OCI-LY7 (cell line): ENCODE data around the gene GLYATL1B. TPM values are rescaled to one million over a fixed set of nuclear protein-coding genes. Genes with fewer than 3 reads are reported as not detected.
A peak's percentile ranks its signal among the peaks of the same experiment; 100 is the strongest.

ENCODE experiments used
- BruUV-seq: library from RNA; stranded (reverse); fragments of 400-500 nt; replicated peaks from 2 replicates; lab custom pipeline; 2021; lab: Mats Ljungman, UMichigan
- CTCF ChIA-PET: fragments of 300-600 bp; sonication (Branson Sonifier 250); formaldehyde crosslinking; loops from one replicate; lab custom pipeline; 2022; ENCODE audit warnings: antibody characterized with exemption; ENCODE audit not compliant: unreplicated experiment; lab: Charles Lee
- POLR2A ChIA-PET: fragments of 300-600 bp; sonication (Branson Sonifier 250); formaldehyde crosslinking; loops from one replicate; lab custom pipeline; 2022; ENCODE audit warnings: antibody characterized with exemption; lab: Charles Lee
- DNase-seq: peaks from one replicate; pipeline ENCODE4 v3.0.0-alpha.2; 2015; ENCODE audit warnings: low spot score
- H2AFZ ChIP-seq: fragments of 200-600 bp; sonication (generic), shearing (Covaris generic); 2 replicates; pipeline ENCODE4 v1.6.1; 2014; ENCODE audit warnings: mild to moderate bottlenecking, antibody characterized with exemption, low read length, moderate library complexity
- H3K27ac ChIP-seq: fragments of 200-600 bp; sonication (generic); 2 replicates; pipeline ENCODE4 v1.5.1; 2014; ENCODE audit warnings: mixed run types, low read depth, mild to moderate bottlenecking, moderate library complexity, low read length, inconsistent platforms; ENCODE audit not compliant: poor library complexity, severe bottlenecking
- H3K36me3 ChIP-seq: fragments of 200-600 bp; sonication (generic); 2 replicates; pipeline ENCODE4 v1.6.1; 2014; ENCODE audit warnings: mild to moderate bottlenecking, antibody characterized with exemption, low read length, moderate library complexity, mixed read lengths; ENCODE audit not compliant: insufficient read depth
- H3K4me1 ChIP-seq: fragments of 200-600 bp; sonication (generic); 2 replicates; pipeline ENCODE4 v1.5.1; 2014; ENCODE audit warnings: mild to moderate bottlenecking, low read length; ENCODE audit not compliant: insufficient read depth, poor library complexity, severe bottlenecking
- H3K4me2 ChIP-seq: fragments of 200-600 bp; sonication (generic); 2 replicates; pipeline ENCODE4 v1.6.1; 2014; ENCODE audit warnings: mild to moderate bottlenecking, low read length
- H3K4me3 ChIP-seq: fragments of 200-600 bp; sonication (generic); 2 replicates; pipeline ENCODE4 v1.5.1; 2014; ENCODE audit warnings: mild to moderate bottlenecking, low read depth, low read length; ENCODE audit not compliant: poor library complexity, severe bottlenecking
- H3K79me2 ChIP-seq: fragments of 200-600 bp; sonication (generic); 2 replicates; pipeline ENCODE4 v1.6.1; 2016; ENCODE audit warnings: low read depth, mild to moderate bottlenecking, low read length, moderate library complexity, mixed read lengths; ENCODE audit not compliant: insufficient read depth
- H3K9me2 ChIP-seq: fragments of 200-600 bp; sonication (generic); 2 replicates; pipeline ENCODE4 v1.6.1; 2016; ENCODE audit warnings: mild to moderate bottlenecking, low read length, mixed read lengths; ENCODE audit not compliant: insufficient read depth
- H3K9me3 ChIP-seq: fragments of 200-600 bp; sonication (generic); 2 replicates; pipeline ENCODE4 v1.6.1; 2014; ENCODE audit warnings: mild to moderate bottlenecking, mixed run types, low read length, mixed read lengths
- H4K20me1 ChIP-seq: fragments of 200-600 bp; sonication (generic); 2 replicates; pipeline ENCODE4 v1.6.1; 2014; ENCODE audit warnings: mild to moderate bottlenecking, antibody characterized with exemption, low read length, moderate library complexity, mixed read lengths; ENCODE audit not compliant: insufficient read depth
- CTCF ChIP-seq: fragments of 200-600 bp; sonication (generic); conservative IDR thresholded peaks from 2 replicates; pipeline ENCODE4 v1.5.1; 2014; ENCODE audit warnings: mild to moderate bottlenecking, antibody characterized with exemption, low read length, moderate library complexity, mixed read lengths
- EZH2phosphoT487 ChIP-seq: fragments of 200-600 bp; sonication (generic); IDR thresholded peaks from 2 replicates; pipeline ENCODE4 v1.6.1; 2018; ENCODE audit warnings: low read depth, borderline replicate concordance, mild to moderate bottlenecking, mixed run types, antibody characterized with exemption, low read length, moderate library complexity, mixed read lengths
- intact Hi-C: fragments of 100-400 bp; cut with micrococcal nuclease; formaldehyde crosslinking; loops from one replicate; pipeline ENCODE4 v1.10.0; 2022; ENCODE audit not compliant: unreplicated experiment
- total RNA-seq, 2 experiments: library from RNA; depleted of rRNA in 1 of 2; stranded (reverse); fragments of >200 nt in 1 of 2; shearing (Covaris generic) in 1 of 2; gene quantifications; 2 replicates each; pipeline ENCODE4 v1.2.3, GENCODE V29; 2014 to 2022

Gene GLYATL1B
- total RNA-seq, 2 experiments from 2014 or later: not detected

DNA sequence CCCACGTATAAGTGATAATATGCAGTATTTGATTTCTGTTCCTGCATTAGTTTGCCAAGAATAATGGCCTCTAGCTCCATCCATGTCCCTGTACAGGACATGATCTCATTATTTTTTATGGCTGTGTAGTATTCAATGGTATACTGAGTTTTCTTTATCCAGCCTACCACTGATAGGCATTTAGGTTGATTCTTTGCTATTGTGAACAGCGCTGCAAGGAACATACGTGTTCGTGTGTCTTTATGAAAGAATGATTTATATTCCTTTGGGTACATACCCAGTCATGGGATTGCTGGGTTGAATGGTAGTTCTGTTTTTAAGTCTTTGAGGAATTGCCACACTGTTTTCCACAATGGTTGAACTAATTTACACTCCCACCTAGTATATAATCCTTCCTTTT, 55.1 kb downstream of the GLYATL1B start:
- Histone ChIP-seq H3K36me3 (peaks cover 2% of the 10 kb centered on the region), H3K79me2 (peaks cover 19% of the 10 kb centered on the region), H3K27ac (no peak overlapping the region), H3K9me3 (no peaks in the 10 kb centered on the region), H3K4me3 (peak overlapping the region; percentile 90), H3K4me1 (peaks cover 24% of the 10 kb centered on the region), H3K4me2 (peak overlapping the region; percentile 95), H2AFZ (no peak overlapping the region), H3K9me2 (no peaks in the 10 kb centered on the region), H4K20me1 (no peaks in the 10 kb centered on the region)
- ChIA-PET CTCF (interaction anchor here (1.8 kb wide), 1 partner anchor 17 kb away, joined by 7 read pairs; no protein-coding TSS in a partner anchor), POLR2A (interaction anchor here (0.7 to 1.3 kb wide), 3 partner anchors 11 to 45 kb away, joined by 3 to 8 read pairs (median 4); no protein-coding TSS in a partner anchor)
- TF ChIP-seq EZH2phosphoT487 (no peak), CTCF (no peak)
- intact Hi-C loops: loop anchor here (10.0 kb wide), 1 partner anchor 674 kb away; the partner anchor contains the start of gene MRPL16
- DNase-seq: no peak
- BruUV-seq: no TSS peak

DNA sequence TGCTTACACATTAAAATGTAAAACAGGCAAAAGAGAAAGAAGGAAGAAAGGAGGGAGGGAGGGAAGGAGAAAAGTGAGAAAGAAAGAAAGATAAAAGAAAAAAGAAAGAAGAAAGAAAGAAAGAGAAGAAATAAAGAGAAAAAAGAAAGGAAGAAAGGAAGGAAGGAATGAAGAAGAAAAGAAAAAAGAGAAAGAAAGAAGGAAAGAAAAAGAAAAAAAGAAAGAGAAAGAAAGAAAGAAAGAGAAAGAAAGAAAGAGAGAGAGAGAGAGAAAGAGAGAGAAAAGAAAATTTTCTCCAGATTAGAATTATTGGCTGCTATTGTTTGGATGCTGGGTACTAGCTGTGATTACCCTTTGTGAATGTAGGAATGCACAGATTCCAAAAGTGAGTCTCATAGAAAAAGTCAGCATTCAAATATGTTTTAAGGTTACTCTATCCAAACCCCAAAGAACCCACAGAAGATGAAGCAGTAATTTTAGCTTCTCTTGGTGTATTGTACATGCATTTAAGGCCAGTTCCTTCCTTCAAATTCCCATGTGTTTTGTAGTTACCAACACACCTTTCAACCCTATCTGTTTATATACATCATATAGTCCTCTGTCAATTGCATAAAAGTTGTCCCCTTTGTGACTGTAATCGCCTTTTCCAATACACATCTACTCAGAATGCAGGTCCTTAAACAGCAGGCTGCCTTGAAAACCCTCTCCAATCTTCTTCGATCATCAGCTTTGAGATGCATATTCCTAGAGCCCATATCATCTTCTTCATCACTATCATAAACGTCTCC, 55.8 kb downstream of the GLYATL1B start:
- ChIA-PET POLR2A (interaction anchor here (0.6 to 1.4 kb wide), 5 partner anchors 8 to 721 kb away, joined by 3 to 6 read pairs (median 3); no protein-coding TSS in a partner anchor), CTCF (interaction anchor here (0.5 to 1.8 kb wide), 3 partner anchors 16 to 368 kb away, joined by 3 to 7 read pairs (median 3); no protein-coding TSS in a partner anchor)
- peak overlapping the region; percentile 90 for H3K4me3 ChIP-seq
- H3K9me2 ChIP-seq: no peaks in the 10 kb centered on the region
- peaks cover 9% of the 10 kb centered on the region for H3K36me3 ChIP-seq
- peaks cover 26% of the 10 kb centered on the region for H3K79me2 ChIP-seq
- peak overlapping the region; percentile 95 for H3K4me2 ChIP-seq
- H3K4me1 ChIP-seq: peaks cover 31% of the 10 kb centered on the region
- DNase-seq: no peak
- H3K27ac ChIP-seq: peak overlapping the region; percentile 90
- no peak for TF ChIP-seq EZH2phosphoT487
- no peak for TF ChIP-seq CTCF
- H4K20me1 ChIP-seq: no peaks in the 10 kb centered on the region
- BruUV-seq: TSS peak; percentile 69
- peak overlapping the region; percentile 93 for H2AFZ ChIP-seq
- intact Hi-C loops: loop anchor here (1.0 to 10.0 kb wide), 3 partner anchors 16 to 673 kb away; partner anchors contain the start of genes FAM111B and MRPL16
- H3K9me3 ChIP-seq: no peaks in the 10 kb centered on the region
